GM15510 (cell line): ENCODE measurements around the gene HVCN1.
A peak's percentile ranks its signal among the peaks of the same experiment; 100 is the strongest.

ENCODE experiments used
- POLR2A ChIP-seq: IDR thresholded peaks from 3 replicates; pipeline ENCODE4 v1.6.1; 2011; ENCODE audit warnings: borderline replicate concordance; ENCODE audit not compliant: insufficient read length; ENCODE audit errors: extremely low read depth

The HVCN1 gene

GRCh38 chr12:110613771-110614684, 74.9 kb downstream of the HVCN1 start, which contains the start of gene TCTN1:
TSS of gene TCTN1 (plus strand) at chr12:110614129. CDS start at chr12:110614183, 54 bp downstream.
- TF ChIP-seq POLR2A, result peak; percentile 91

- no peak for TF ChIP-seq POLR2A
These were observed 75.7 kb downstream of the HVCN1 start for GRCh38 chr12:110613071-110613770.

- TF ChIP-seq POLR2A, result no peak
These were observed 82.7 kb downstream of the HVCN1 start for GRCh38 chr12:110606253-110606611.

GRCh38 chr12:110600254-110600653, 88.7 kb downstream of the HVCN1 start:
- no peak for TF ChIP-seq POLR2A

- no peak for TF ChIP-seq POLR2A
These were observed 89.6 kb downstream of the HVCN1 start for GRCh38 chr12:110599334-110599733.
